Retina (tissue), 1 donor: Measurements from ENCODE around the gene NLRC5.
A peak's percentile ranks its signal among the peaks of the same experiment; 100 is the strongest.
"Not testable (repeated sequence)": the region's sequence is repeated elsewhere in the genome, so short reads cannot be mapped to it uniquely, and the experiment has no call there.

Experiments
- DNase-seq: peaks from one replicate; pipeline ENCODE4 v3.0.0-alpha.2; 2016

Gene NLRC5

GRCh38 chr16:56984639-56985038 lies 4.7 kb upstream of the NLRC5 start:
- no peak for DNase-seq

GRCh38 chr16:56985288-56985961 lies 3.9 kb upstream of the NLRC5 start:
- peak; percentile 36 for DNase-seq

- no peak for DNase-seq
Measured at GRCh38 chr16:56985962-56986360, 3.4 kb upstream of the NLRC5 start.

- DNase-seq = no peak
Measured at GRCh38 chr16:56986361-56986760, 3.0 kb upstream of the NLRC5 start.

- not testable (repeated sequence) for DNase-seq
Measured at GRCh38 chr16:56986908-56987307, 2.4 kb upstream of the NLRC5 start.

- DNase-seq = no peak
Measured at GRCh38 chr16:56987692-56988091, 1.7 kb upstream of the NLRC5 start.

GRCh38 chr16:56988161-56988947 lies 1.0 kb upstream of the NLRC5 start:
- no peak for DNase-seq

- no peak for DNase-seq
Measured at GRCh38 chr16:56989988-56990387, 631 bp downstream of the NLRC5 start.

GRCh38 chr16:56990407-56991286 lies 1.3 kb downstream of the NLRC5 start:
- DNase-seq = no peak

- not testable (repeated sequence) for DNase-seq
Measured at GRCh38 chr16:56992431-56992830, 3.1 kb downstream of the NLRC5 start.

GRCh38 chr16:56993204-56993603 lies 3.8 kb downstream of the NLRC5 start:
- no peak for DNase-seq

GRCh38 chr16:56994311-56994710 lies 5.0 kb downstream of the NLRC5 start:
- no peak for DNase-seq

- DNase-seq = no peak
Measured at GRCh38 chr16:56995136-56995805, 5.9 kb downstream of the NLRC5 start.

GRCh38 chr16:56997264-56997663 lies 7.9 kb downstream of the NLRC5 start:
- no peak for DNase-seq

GRCh38 chr16:56997931-56998330 lies 8.6 kb downstream of the NLRC5 start:
- DNase-seq = no peak

- no peak for DNase-seq
Measured at GRCh38 chr16:56998352-56998751, 9.0 kb downstream of the NLRC5 start.

GRCh38 chr16:56998861-56999260 lies 9.5 kb downstream of the NLRC5 start:
- DNase-seq = no peak

GRCh38 chr16:56999409-57000270 lies 10.3 kb downstream of the NLRC5 start:
- DNase-seq = no peak

GRCh38 chr16:57000271-57001025 lies 11.1 kb downstream of the NLRC5 start:
- DNase-seq = no peak

GRCh38 chr16:57001026-57001679 lies 11.8 kb downstream of the NLRC5 start:
- DNase-seq = no peak
